IPS DF 4.7 (cell line): Measurements from ENCODE around the gene IDUA.

Experiments
- DNase-seq: peaks from one replicate; pipeline ENCODE4 v3.0.0-alpha.2; 2013; ENCODE audit warnings: low spot score; ENCODE audit errors: extremely low read depth

The IDUA gene

GRCh38 chr4:1030559-1030958 is 43.7 kb downstream of the IDUA start:
- no peak for DNase-seq

- DNase-seq: no peak
Measured at GRCh38 chr4:1031346-1031745, 44.5 kb downstream of the IDUA start.

- no peak for DNase-seq
Measured at GRCh38 chr4:1031956-1032795, 45.3 kb downstream of the IDUA start.

- DNase-seq: no peak
Measured at GRCh38 chr4:1032861-1033260, 46.0 kb downstream of the IDUA start.

GRCh38 chr4:1033840-1034551 is 47.2 kb downstream of the IDUA start:
- no peak for DNase-seq

- no peak for DNase-seq
Measured at GRCh38 chr4:1035510-1035909, 48.7 kb downstream of the IDUA start.

- no peak for DNase-seq
Measured at GRCh38 chr4:1036095-1036494, 49.3 kb downstream of the IDUA start.

- no peak for DNase-seq
Measured at GRCh38 chr4:1036976-1037810, 50.3 kb downstream of the IDUA start.

GRCh38 chr4:1038948-1039492 is 52.2 kb downstream of the IDUA start:
- no peak for DNase-seq

GRCh38 chr4:1039493-1040343 is 52.9 kb downstream of the IDUA start:
- DNase-seq: no peak

GRCh38 chr4:1040344-1041146 is 53.7 kb downstream of the IDUA start:
- DNase-seq: no peak

- no peak for DNase-seq
Measured at GRCh38 chr4:1041147-1041935, 54.5 kb downstream of the IDUA start.

GRCh38 chr4:1041936-1042330 is 55.1 kb downstream of the IDUA start:
- no peak for DNase-seq

- no peak for DNase-seq
Measured at GRCh38 chr4:1042352-1043055, 55.7 kb downstream of the IDUA start.

GRCh38 chr4:1043162-1043561 is 56.3 kb downstream of the IDUA start:
- no peak for DNase-seq

- DNase-seq: no peak
Measured at GRCh38 chr4:1043651-1044468, 57.0 kb downstream of the IDUA start.

GRCh38 chr4:1044469-1045192 is 57.8 kb downstream of the IDUA start:
- no peak for DNase-seq
